DND-41 (cell line): ENCODE measurements around the gene RPN2.

Experiments used
- ATAC-seq: fragments of 200-7000 bp; cut with Tn5 transposase; 3 replicates; pipeline ENCODE4 v1.9.1; 2021; ENCODE audit warnings: low read depth; ENCODE audit not compliant: insufficient read depth
- DNase-seq: peaks from one replicate; pipeline ENCODE4 v3.0.0-alpha.2; 2020
- H2AFZ ChIP-seq: 2 replicates; pipeline ENCODE4 v1.6.0; 2012; ENCODE audit warnings: low read depth, low read length
- H3K27ac ChIP-seq: 2 replicates; pipeline ENCODE4 v1.5.1; 2012; ENCODE audit warnings: low read length, inconsistent platforms
- H3K27me3 ChIP-seq: fragments of 200-600 bp; sonication (generic); 2 replicates; pipeline ENCODE4 v1.6.0; 2012; ENCODE audit warnings: low read length, mild to moderate bottlenecking, inconsistent platforms; ENCODE audit not compliant: insufficient read depth, poor library complexity
- H3K36me3 ChIP-seq: 2 replicates; pipeline ENCODE4 v1.5.1; 2012; ENCODE audit warnings: low read length, inconsistent platforms; ENCODE audit not compliant: insufficient read depth
- H3K4me1 ChIP-seq: 2 replicates; pipeline ENCODE4 v1.5.1; 2012; ENCODE audit warnings: mild to moderate bottlenecking, low read length; ENCODE audit not compliant: insufficient read depth
- H3K4me2 ChIP-seq: 2 replicates; pipeline ENCODE4 v1.6.0; 2012; ENCODE audit warnings: mild to moderate bottlenecking, moderate library complexity, low read length, inconsistent platforms; ENCODE audit not compliant: insufficient read depth
- H3K4me3 ChIP-seq, 2 experiments: fragments of 200-600 bp in 1 of 2; shearing (Covaris generic) in 1 of 2; 2 replicates each; pipeline ENCODE4 v1.5.1; 2012 to 2016; ENCODE audit warnings: inconsistent platforms in 2 of 2, low read length in 2 of 2, mild to moderate bottlenecking in 2 of 2, low read depth in 1 of 2, moderate library complexity in 1 of 2
- H3K79me2 ChIP-seq: 2 replicates; pipeline ENCODE4 v1.6.0; 2012; ENCODE audit warnings: low read length, inconsistent platforms; ENCODE audit not compliant: insufficient read depth
- H3K9ac ChIP-seq: 2 replicates; pipeline ENCODE4 v1.6.0; 2012; ENCODE audit warnings: low read depth, mild to moderate bottlenecking, inconsistent platforms, low read length, moderate library complexity
- H3K9me3 ChIP-seq: 2 replicates; pipeline ENCODE4 v1.5.1; 2012; ENCODE audit warnings: low read length, moderate library complexity, mild to moderate bottlenecking, inconsistent platforms; ENCODE audit not compliant: insufficient read depth, severe bottlenecking
- H4K20me1 ChIP-seq: 2 replicates; pipeline ENCODE4 v1.6.0; 2012; ENCODE audit warnings: low read length; ENCODE audit not compliant: insufficient read depth
- EZH2 ChIP-seq: IDR thresholded peaks from 3 replicates; pipeline ENCODE4 v1.6.1; 2012; ENCODE audit warnings: borderline replicate concordance, low read depth, mild to moderate bottlenecking, moderate library complexity, low read length, inconsistent platforms; ENCODE audit not compliant: severe bottlenecking
- TF ChIP-seq, protein P1 (sequence below): IDR thresholded peaks from 2 replicates; pipeline ENCODE4 v1.5.1; 2012; ENCODE audit warnings: borderline replicate concordance, low read length, moderate library complexity, mild to moderate bottlenecking; ENCODE audit not compliant: poor library complexity, severe bottlenecking; ENCODE audit errors: extremely low read depth

RPN2 gene

GRCh38 chr20:37209661-37210314 is 30.7 kb downstream of the RPN2 start:
- H3K79me2 ChIP-seq = peaks cover 4% of the 10 kb centered on the region; the same call in 1 of the 2 replicates
- no peak overlapping the region for H3K4me2 ChIP-seq
- peaks cover 90% of the 10 kb centered on the region for H3K36me3 ChIP-seq
- H4K20me1 ChIP-seq = peaks cover under 1% of the 10 kb centered on the region; the same call in 1 of the 2 replicates
- TF ChIP-seq, protein P1, sequence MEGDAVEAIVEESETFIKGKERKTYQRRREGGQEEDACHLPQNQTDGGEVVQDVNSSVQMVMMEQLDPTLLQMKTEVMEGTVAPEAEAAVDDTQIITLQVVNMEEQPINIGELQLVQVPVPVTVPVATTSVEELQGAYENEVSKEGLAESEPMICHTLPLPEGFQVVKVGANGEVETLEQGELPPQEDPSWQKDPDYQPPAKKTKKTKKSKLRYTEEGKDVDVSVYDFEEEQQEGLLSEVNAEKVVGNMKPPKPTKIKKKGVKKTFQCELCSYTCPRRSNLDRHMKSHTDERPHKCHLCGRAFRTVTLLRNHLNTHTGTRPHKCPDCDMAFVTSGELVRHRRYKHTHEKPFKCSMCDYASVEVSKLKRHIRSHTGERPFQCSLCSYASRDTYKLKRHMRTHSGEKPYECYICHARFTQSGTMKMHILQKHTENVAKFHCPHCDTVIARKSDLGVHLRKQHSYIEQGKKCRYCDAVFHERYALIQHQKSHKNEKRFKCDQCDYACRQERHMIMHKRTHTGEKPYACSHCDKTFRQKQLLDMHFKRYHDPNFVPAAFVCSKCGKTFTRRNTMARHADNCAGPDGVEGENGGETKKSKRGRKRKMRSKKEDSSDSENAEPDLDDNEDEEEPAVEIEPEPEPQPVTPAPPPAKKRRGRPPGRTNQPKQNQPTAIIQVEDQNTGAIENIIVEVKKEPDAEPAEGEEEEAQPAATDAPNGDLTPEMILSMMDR = no peak
- no peak for TF ChIP-seq EZH2
- no peaks in the 10 kb centered on the region for H3K4me1 ChIP-seq
- ATAC-seq = no peak
- no peak for DNase-seq
- no peak overlapping the region for H3K9ac ChIP-seq
- H3K27ac ChIP-seq = no peak overlapping the region
- H3K4me3 ChIP-seq = no peak overlapping the region
- no peak overlapping the region for H2AFZ ChIP-seq
- no peaks in the 10 kb centered on the region for H3K27me3 ChIP-seq
- no peaks in the 10 kb centered on the region for H3K9me3 ChIP-seq

GRCh38 chr20:37218441-37218840 is 39.3 kb downstream of the RPN2 start:
- TF ChIP-seq, protein P1 = no peak
- no peak for TF ChIP-seq EZH2
- no peak for DNase-seq
- H3K36me3 ChIP-seq = peaks cover 87% of the 10 kb centered on the region
- no peaks in the 10 kb centered on the region for H3K27me3 ChIP-seq
- no peaks in the 10 kb centered on the region for H3K9me3 ChIP-seq
- no peak for ATAC-seq
- no peak overlapping the region for H3K27ac ChIP-seq
- H3K4me3 ChIP-seq = no peak overlapping the region
- no peaks in the 10 kb centered on the region for H3K4me1 ChIP-seq
- H4K20me1 ChIP-seq = peaks cover 13% of the 10 kb centered on the region; the same call in 1 of the 2 replicates
- peaks cover 7% of the 10 kb centered on the region for H3K79me2 ChIP-seq
- H2AFZ ChIP-seq = no peak overlapping the region
- H3K4me2 ChIP-seq = no peak overlapping the region
- H3K9ac ChIP-seq = no peak overlapping the region

- Histone ChIP-seq H3K36me3 (peaks cover 87% of the 10 kb centered on the region), H3K9ac (no peak overlapping the region), H3K4me3 (no peak overlapping the region), H3K4me1 (no peaks in the 10 kb centered on the region), H3K27ac (no peak overlapping the region), H3K9me3 (no peaks in the 10 kb centered on the region), H4K20me1 (peaks cover 13% of the 10 kb centered on the region; the same call in 1 of the 2 replicates), H3K4me2 (no peak overlapping the region), H3K27me3 (no peaks in the 10 kb centered on the region), H3K79me2 (peaks cover 7% of the 10 kb centered on the region), H2AFZ (no peak overlapping the region)
- no peak for TF ChIP-seq EZH2
- TF ChIP-seq, protein P1 = no peak
- DNase-seq (no peak), ATAC-seq (no peak)
Observed at GRCh38 chr20:37218976-37219375, 39.8 kb downstream of the RPN2 start.
